MCF 10A (cell line): Measurements from ENCODE around the gene BRSK1. TPM values are rescaled to one million over a fixed set of nuclear protein-coding genes. Genes with fewer than 3 reads are reported as not detected.
A peak's percentile ranks its signal among the peaks of the same experiment; 100 is the strongest.

Experiments
- BruUV-seq: library from RNA; stranded (reverse); fragments of 400-500 nt; replicated peaks from 2 replicates; lab custom pipeline; 2021; lab: Mats Ljungman, UMichigan
- CTCF ChIA-PET: fragments of 300-600 bp; sonication (Branson Sonifier 250); formaldehyde crosslinking; extraction: SDS; loops from one replicate; lab custom pipeline; 2021; ENCODE audit warnings: antibody characterized with exemption, inconsistent platforms; lab: Yijun Ruan, JAX
- POLR2A ChIA-PET: fragments of 300-600, 350-650 bp; sonication (Branson Sonifier 250); formaldehyde crosslinking; extraction: SDS; loops from one replicate; lab custom pipeline; 2020; ENCODE audit warnings: antibody characterized with exemption, inconsistent platforms; lab: Yijun Ruan, JAX
- DNase-seq: peaks from one replicate; pipeline ENCODE4 v3.0.0-alpha.2; 2018; ENCODE audit not compliant: unreplicated experiment
- H3K27ac Mint-ChIP-seq: one replicate; pipeline ENCODE4 v1.8.0; 2022; ENCODE audit warnings: mild to moderate bottlenecking, low read depth, mixed read lengths; ENCODE audit not compliant: unreplicated experiment
- H3K27me3 Mint-ChIP-seq: one replicate; pipeline ENCODE4 v1.8.0; 2022; ENCODE audit warnings: mixed read lengths; ENCODE audit not compliant: insufficient read depth, unreplicated experiment
- H3K36me3 Mint-ChIP-seq: one replicate; pipeline ENCODE4 v1.8.0; 2022; ENCODE audit warnings: mild to moderate bottlenecking, moderate library complexity, mixed read lengths; ENCODE audit not compliant: insufficient read depth, unreplicated experiment
- H3K4me1 Mint-ChIP-seq: one replicate; pipeline ENCODE4 v1.8.0; 2022; ENCODE audit warnings: mixed read lengths; ENCODE audit not compliant: insufficient read depth, unreplicated experiment
- H3K4me3 Mint-ChIP-seq: one replicate; pipeline ENCODE4 v1.8.0; 2022; ENCODE audit warnings: mild to moderate bottlenecking, moderate library complexity, mixed read lengths; ENCODE audit not compliant: unreplicated experiment
- H3K9me3 Mint-ChIP-seq: one replicate; pipeline ENCODE4 v1.8.0; 2022; ENCODE audit warnings: mixed read lengths; ENCODE audit not compliant: unreplicated experiment
- CTCF ChIP-seq: fragments of 200-600 bp; IDR thresholded peaks from one replicate; pipeline ENCODE4 v1.8.0; 2022; ENCODE audit warnings: antibody characterized with exemption, mild to moderate bottlenecking; ENCODE audit not compliant: unreplicated experiment
- intact Hi-C: fragments of 100-400 bp; cut with micrococcal nuclease; formaldehyde crosslinking; loops from 2 replicates; pipeline ENCODE4 v1.14.1; 2022
- total RNA-seq: library from RNA; stranded (reverse); gene quantifications from 2 replicates; pipeline ENCODE4 v1.2.3, GENCODE V29; 2022

BRSK1 gene
- total RNA-seq, 1 experiment from 2014 or later, result 5.1 TPM

- Mint-ChIP-seq H3K4me3 (no peak overlapping the region), H3K27ac (peak overlapping the region; percentile 87), H3K4me1 (peaks cover 17% of the 10 kb centered on the region), H3K36me3 (peaks cover 35% of the 10 kb centered on the region), H3K27me3 (no peaks in the 10 kb centered on the region), H3K9me3 (no peaks in the 10 kb centered on the region)
- ChIA-PET POLR2A (interaction anchor here (1.4 to 2.9 kb wide), 2 partner anchors 9 to 38 kb away, joined by 4 to 18 read pairs; partner anchors contain the start of gene TMEM238), CTCF (interaction anchor here (0.6 kb wide), 3 partner anchors 35 to 182 kb away, joined by 3 to 6 read pairs (median 3); no protein-coding TSS in a partner anchor)
- TF ChIP-seq CTCF, result no peak
- no TSS peak for BruUV-seq
- intact Hi-C loops, result no loop called here
- peak; percentile 74 for DNase-seq
Observed at GRCh38 chr19:55345818-55346724, 62.3 kb downstream of the BRSK1 start.

GRCh38 chr19:55346725-55347441, 63.1 kb downstream of the BRSK1 start:
- H3K9me3 Mint-ChIP-seq, result no peaks in the 10 kb centered on the region
- no peak overlapping the region for H3K4me3 Mint-ChIP-seq
- ChIA-PET CTCF (interaction anchor here (0.6 kb wide), 2 partner anchors 34 to 183 kb away, joined by 3 to 6 read pairs; no protein-coding TSS in a partner anchor), POLR2A (no interaction called here)
- no peak overlapping the region for H3K27ac Mint-ChIP-seq
- H3K27me3 Mint-ChIP-seq, result no peaks in the 10 kb centered on the region
- intact Hi-C loops, result no loop called here
- peaks cover 16% of the 10 kb centered on the region for H3K4me1 Mint-ChIP-seq
- TF ChIP-seq CTCF, result no peak
- no TSS peak for BruUV-seq
- DNase-seq, result no peak
- peaks cover 35% of the 10 kb centered on the region for H3K36me3 Mint-ChIP-seq

- Mint-ChIP-seq H3K27me3 (no peaks in the 10 kb centered on the region), H3K4me1 (peaks cover 22% of the 10 kb centered on the region), H3K9me3 (no peaks in the 10 kb centered on the region), H3K27ac (no peak overlapping the region), H3K4me3 (no peak overlapping the region), H3K36me3 (peaks cover 31% of the 10 kb centered on the region)
- intact Hi-C loops, result no loop called here
- CTCF ChIA-PET, result interaction anchor here (1.2 to 1.5 kb wide), 3 partner anchors 18 to 46 kb away, joined by 3 to 5 read pairs (median 4); no protein-coding TSS in a partner anchor
- POLR2A ChIA-PET, result interaction anchor here (1.1 to 1.3 kb wide), 2 partner anchors 10 to 88 kb away, joined by 3 to 4 read pairs; no protein-coding TSS in a partner anchor
- BruUV-seq, result no TSS peak
- TF ChIP-seq CTCF, result no peak
- no peak for DNase-seq
Observed at GRCh38 chr19:55347442-55348009, 63.7 kb downstream of the BRSK1 start.
